HepG2 (cell line): ENCODE data around the gene CASKIN2. TPM values are rescaled to one million over a fixed set of nuclear protein-coding genes. Genes with fewer than 3 reads are reported as not detected.

Experiments used
- FOXO1 ChIP-seq: sonication (generic); formaldehyde crosslinking; IDR thresholded peaks from 2 replicates; pipeline ENCODE4 v1.4.0; 2020; ENCODE audit warnings: missing genetic modification reagents
- MXI1 ChIP-seq: IDR thresholded peaks from 3 replicates; pipeline ENCODE4 v1.6.1; 2012; ENCODE audit warnings: low read depth, low read length, inconsistent platforms, borderline replicate concordance
- PAF1 ChIP-seq: IDR thresholded peaks from 2 replicates; pipeline ENCODE4 v1.6.1; 2016; ENCODE audit warnings: missing genetic modification reagents, missing compliant biosample characterization
- PTBP1 ChIP-seq: fragments of 200-400 bp; formaldehyde crosslinking; IDR thresholded peaks from 2 replicates; pipeline ENCODE4 v1.6.1; 2018; ENCODE audit warnings: low read length, low read depth; ENCODE audit not compliant: poor library complexity, severe bottlenecking
- RBM22 ChIP-seq: fragments of 200-400 bp; formaldehyde crosslinking; optimal IDR thresholded peaks from 2 replicates; pipeline ENCODE3; 2017; ENCODE audit warnings: mild to moderate bottlenecking, low read length, moderate library complexity
- TARDBP ChIP-seq: sonication (generic); formaldehyde crosslinking; IDR thresholded peaks from 2 replicates; pipeline ENCODE4 v1.8.0; 2022; ENCODE audit warnings: mild to moderate bottlenecking, missing genetic modification reagents
- TOPORS ChIP-seq: sonication (generic); formaldehyde crosslinking; IDR thresholded peaks from 2 replicates; pipeline ENCODE4 v1.8.0; 2023; ENCODE audit warnings: mild to moderate bottlenecking, missing genetic modification reagents
- ZNF367 ChIP-seq: sonication (generic); formaldehyde crosslinking; IDR thresholded peaks from 2 replicates; pipeline ENCODE4 v1.4.0; 2020; ENCODE audit warnings: missing genetic modification reagents, borderline replicate concordance
- ZNF512B ChIP-seq: sonication (generic); formaldehyde crosslinking; IDR thresholded peaks from 2 replicates; pipeline ENCODE4 v1.5.1; 2020; ENCODE audit warnings: missing genetic modification reagents, mild to moderate bottlenecking, borderline replicate concordance
- ZNF614 ChIP-seq: IDR thresholded peaks from 2 replicates; pipeline ENCODE4 v1.6.1; 2018; ENCODE audit warnings: missing biosample characterization, missing genetic modification reagents, inconsistent platforms, borderline replicate concordance
- ZNF629 ChIP-seq: sonication (generic); formaldehyde crosslinking; conservative IDR thresholded peaks from 2 replicates; pipeline ENCODE4 v1.5.0; 2020; ENCODE audit warnings: missing genetic modification reagents
- ZNF687 ChIP-seq: sonication (generic); formaldehyde crosslinking; IDR thresholded peaks from 2 replicates; pipeline ENCODE4 v1.5.1; 2020; ENCODE audit warnings: mild to moderate bottlenecking, missing genetic modification reagents, moderate library complexity
- ZNF703 ChIP-seq: sonication (generic); formaldehyde crosslinking; IDR thresholded peaks from 2 replicates; pipeline ENCODE4 v1.5.1; 2020; ENCODE audit warnings: missing genetic modification reagents, mild to moderate bottlenecking, moderate library complexity, borderline replicate concordance
- ZNF746 ChIP-seq: sonication (generic); formaldehyde crosslinking; IDR thresholded peaks from 2 replicates; pipeline ENCODE4 v1.8.0; 2022; ENCODE audit warnings: mild to moderate bottlenecking, missing genetic modification reagents
- ZNF841 ChIP-seq: sonication (generic); formaldehyde crosslinking; IDR thresholded peaks from 2 replicates; pipeline ENCODE4 v1.8.1; 2023; ENCODE audit warnings: missing genetic modification reagents, borderline replicate concordance
- ZSCAN29 ChIP-seq: sonication (generic); formaldehyde crosslinking; conservative IDR thresholded peaks from 2 replicates; pipeline ENCODE4 v1.4.0; 2020; ENCODE audit warnings: mild to moderate bottlenecking, missing genetic modification reagents
- polyA plus RNA-seq, 8 experiments: library from polyadenylated mRNA; depleted of rRNA in 3 of 8; stranded (reverse) in 7 of 8; unstranded in 1 of 8; fragments of >200 nt; fragmentation: Illumina TruSeq in 4 of 8; extraction: Trizol in 4 of 8; gene quantifications; 2 replicates each; pipeline versions ENCODE4 v1.2.1 to v1.2.3, GENCODE V29; 2011 to 2016; ENCODE audit warnings: low read depth in 4 of 8, missing spikeins in 1 of 8, mixed read lengths in 1 of 8; ENCODE audit not compliant: insufficient read depth in 1 of 8
- total RNA-seq, 5 experiments: library from RNA; depleted of rRNA; stranded (reverse); fragments of >200 nt; fragmentation: Illumina TruSeq; extraction: Trizol; gene quantifications; 2 replicates each; pipeline ENCODE4 v1.2.3, GENCODE V29; 2016; ENCODE audit warnings: low read depth in 1 of 5
- TF ChIP-seq, protein P1 (sequence below): sonication (generic); formaldehyde crosslinking; conservative IDR thresholded peaks from 2 replicates; pipeline ENCODE4 v1.8.0; 2022; ENCODE audit warnings: mild to moderate bottlenecking, moderate library complexity, missing genetic modification reagents
- TF ChIP-seq, protein P2 (sequence below): sonication (generic); formaldehyde crosslinking; IDR thresholded peaks from 2 replicates; pipeline ENCODE4 v1.5.1; 2020; ENCODE audit warnings: mild to moderate bottlenecking, missing genetic modification reagents, borderline replicate concordance

CASKIN2 gene
- total and polyA plus RNA-seq, 2 of the 13 experiments (the other 11 are each of a cell fraction or from before 2014, with no cell fraction given): 5.2 to 7.8 TPM

DNA sequence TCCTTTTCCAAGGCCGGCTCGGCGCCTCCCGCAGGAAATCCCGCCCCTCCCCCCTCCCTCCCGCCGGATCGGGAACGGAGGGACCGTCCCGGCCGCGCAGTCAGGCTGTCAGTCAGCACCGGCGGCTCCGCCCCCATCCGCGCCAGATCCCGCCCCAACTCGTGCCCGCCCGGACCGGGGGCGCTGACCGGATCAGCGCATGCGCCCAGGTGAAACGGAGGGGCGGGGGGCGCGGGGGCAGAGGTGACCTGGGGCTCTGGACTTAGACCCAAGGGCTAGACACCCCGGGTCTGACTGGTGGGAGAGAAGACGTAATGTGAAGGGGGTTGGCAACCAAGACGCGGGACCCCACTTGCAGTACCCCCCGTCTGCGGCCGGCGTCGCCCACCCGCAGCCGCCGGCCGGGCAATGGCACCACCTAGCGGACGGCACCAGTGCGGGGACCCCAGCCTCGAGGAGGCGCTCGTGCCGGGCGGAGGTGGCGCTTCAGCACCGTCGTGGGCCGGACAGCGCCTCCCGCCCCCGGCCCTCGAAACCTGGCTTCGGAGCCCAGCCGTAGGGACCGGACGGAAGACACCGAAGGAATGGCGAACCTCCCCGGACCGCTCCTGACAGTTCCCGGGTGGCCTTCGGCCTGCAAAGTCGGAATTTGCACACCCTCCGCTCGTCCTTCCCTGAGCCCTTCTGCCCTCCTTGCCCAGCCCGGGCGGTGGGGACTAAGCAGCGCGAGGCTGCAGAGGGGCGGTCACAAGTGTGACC lies at the start of gene CASKIN2 (continued):
- peak; percentile 94 for TF ChIP-seq ZNF687 (CRISPR knock-in tag)
- TF ChIP-seq ZNF614 (CRISPR knock-in tag): peak; percentile 68; the same call in 1 of the 2 replicates
- peak; percentile 84; the same call in 1 of the 2 replicates for TF ChIP-seq ZNF841
- no peak for TF ChIP-seq PAF1 (CRISPR knock-in tag)
- TF ChIP-seq, protein P1, sequence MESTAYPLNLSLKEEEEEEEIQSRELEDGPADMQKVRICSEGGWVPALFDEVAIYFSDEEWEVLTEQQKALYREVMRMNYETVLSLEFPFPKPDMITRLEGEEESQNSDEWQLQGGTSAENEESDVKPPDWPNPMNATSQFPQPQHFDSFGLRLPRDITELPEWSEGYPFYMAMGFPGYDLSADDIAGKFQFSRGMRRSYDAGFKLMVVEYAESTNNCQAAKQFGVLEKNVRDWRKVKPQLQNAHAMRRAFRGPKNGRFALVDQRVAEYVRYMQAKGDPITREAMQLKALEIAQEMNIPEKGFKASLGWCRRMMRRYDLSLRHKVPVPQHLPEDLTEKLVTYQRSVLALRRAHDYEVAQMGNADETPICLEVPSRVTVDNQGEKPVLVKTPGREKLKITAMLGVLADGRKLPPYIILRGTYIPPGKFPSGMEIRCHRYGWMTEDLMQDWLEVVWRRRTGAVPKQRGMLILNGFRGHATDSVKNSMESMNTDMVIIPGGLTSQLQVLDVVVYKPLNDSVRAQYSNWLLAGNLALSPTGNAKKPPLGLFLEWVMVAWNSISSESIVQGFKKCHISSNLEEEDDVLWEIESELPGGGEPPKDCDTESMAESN (CRISPR knock-in tag): peak; percentile 96
- TF ChIP-seq ZNF367 (CRISPR knock-in tag): 0 out of 2 replicates have a peak, but pooled peaks have one; percentile 55
- TF ChIP-seq ZNF512B (CRISPR knock-in tag): peak; percentile 85
- TF ChIP-seq RBM22: no peak
- peak; percentile 47; the same call in 1 of the 2 replicates for TF ChIP-seq ZNF629 (CRISPR knock-in tag)
- peak; percentile 94 for TF ChIP-seq ZSCAN29 (CRISPR knock-in tag)
- TF ChIP-seq, protein P2, sequence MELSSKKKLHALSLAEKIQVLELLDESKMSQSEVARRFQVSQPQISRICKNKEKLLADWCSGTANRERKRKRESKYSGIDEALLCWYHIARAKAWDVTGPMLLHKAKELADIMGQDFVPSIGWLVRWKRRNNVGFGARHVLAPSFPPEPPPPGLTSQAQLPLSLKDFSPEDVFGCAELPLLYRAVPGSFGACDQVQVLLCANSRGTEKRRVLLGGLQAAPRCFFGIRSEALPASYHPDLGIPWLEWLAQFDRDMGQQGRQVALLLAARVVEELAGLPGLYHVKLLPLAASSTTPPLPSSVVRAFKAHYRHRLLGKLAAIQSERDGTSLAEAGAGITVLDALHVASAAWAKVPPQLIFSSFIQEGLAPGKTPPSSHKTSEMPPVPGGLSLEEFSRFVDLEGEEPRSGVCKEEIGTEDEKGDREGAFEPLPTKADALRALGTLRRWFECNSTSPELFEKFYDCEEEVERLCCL (CRISPR knock-in tag): peak; percentile 99
- peak; percentile 96 for TF ChIP-seq MXI1
- TF ChIP-seq ZNF746 (CRISPR knock-in tag): peak; percentile 80; the same call in 1 of the 2 replicates
- peak; percentile 73 for TF ChIP-seq TOPORS (CRISPR knock-in tag)
- no peak for TF ChIP-seq PTBP1
- TF ChIP-seq TARDBP (CRISPR knock-in tag): peak; percentile 14
- peak; percentile 80 for TF ChIP-seq ZNF703 (CRISPR knock-in tag)
- peak; percentile 72; the same call in 1 of the 2 replicates for TF ChIP-seq FOXO1
